Femur (tissue), 1 donor: Measurements from ENCODE around the gene PNCK.

Experiments used
- DNase-seq: peaks from one replicate; pipeline ENCODE4 v3.0.0-alpha.2; 2017

The PNCK gene

DNA sequence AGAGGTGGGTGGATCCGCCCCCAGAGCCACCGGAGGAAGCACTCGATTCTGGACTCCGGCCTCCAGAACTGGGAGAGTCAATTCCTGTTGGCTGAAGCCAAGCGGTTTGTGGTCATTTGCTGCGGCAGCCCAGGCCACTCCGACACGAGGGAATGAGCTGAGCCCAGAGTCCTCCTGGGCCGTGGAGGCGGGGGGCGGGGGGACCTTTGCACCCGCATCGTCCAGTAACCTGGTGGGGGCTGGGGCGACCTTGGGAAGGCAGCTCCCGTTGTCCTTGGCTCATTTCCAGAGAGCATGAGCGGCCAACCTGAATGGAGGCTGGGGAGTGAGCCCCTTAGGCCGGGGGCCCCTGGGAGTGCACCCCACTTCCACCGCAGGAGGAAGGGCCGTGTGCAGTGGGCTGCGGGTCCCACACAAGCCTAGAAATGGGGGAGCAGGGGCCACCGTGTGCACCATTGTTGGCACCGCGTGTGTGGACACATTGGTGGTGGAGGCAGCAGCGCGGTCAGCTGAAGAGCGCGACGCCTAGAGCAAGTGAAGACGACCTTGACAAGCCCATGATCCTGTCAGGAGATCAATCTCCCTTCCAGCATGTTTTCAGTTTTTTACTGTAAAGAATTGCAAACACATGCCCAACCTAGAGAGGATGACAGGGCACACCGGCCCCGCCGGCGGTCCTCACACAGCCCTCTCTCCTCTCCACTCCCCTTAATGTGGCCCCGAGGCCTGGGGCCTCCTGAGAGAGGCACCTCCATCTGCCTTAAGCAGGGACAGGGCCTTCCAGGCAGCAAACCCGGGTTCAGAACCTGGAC lies 46.5 kb downstream of the PNCK start:
- no peak for DNase-seq

DNA sequence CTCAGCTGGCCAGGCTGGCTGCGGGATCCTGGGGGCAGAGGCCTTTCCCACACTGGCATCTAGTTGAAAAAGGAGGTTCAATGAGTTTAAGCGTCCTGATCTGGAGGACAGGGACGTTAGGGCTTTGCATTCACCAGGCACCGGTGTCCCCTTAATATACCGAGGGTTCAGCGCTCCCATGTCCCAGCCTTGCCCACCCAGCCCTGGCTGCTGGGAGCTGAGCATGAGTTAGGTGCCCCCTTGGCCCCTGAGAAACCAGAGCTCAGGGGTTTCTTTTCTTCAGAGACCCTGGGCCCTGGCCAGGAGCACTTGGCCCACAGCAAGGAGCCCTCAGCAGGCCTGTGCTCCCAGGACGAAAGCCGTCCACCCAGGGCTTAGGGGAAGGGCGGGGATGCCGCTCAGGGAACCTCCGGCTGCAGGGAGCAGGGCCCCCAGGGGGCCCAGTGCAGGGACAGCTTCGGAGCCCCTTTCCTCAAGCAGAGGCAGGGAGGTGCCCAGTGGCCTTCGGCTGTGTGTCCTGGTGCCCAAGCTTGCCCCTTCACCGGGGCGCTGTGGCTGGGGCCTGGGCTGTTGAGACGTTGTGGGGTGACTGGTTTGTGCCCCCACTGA lies 47.5 kb downstream of the PNCK start:
- no peak for DNase-seq

DNA sequence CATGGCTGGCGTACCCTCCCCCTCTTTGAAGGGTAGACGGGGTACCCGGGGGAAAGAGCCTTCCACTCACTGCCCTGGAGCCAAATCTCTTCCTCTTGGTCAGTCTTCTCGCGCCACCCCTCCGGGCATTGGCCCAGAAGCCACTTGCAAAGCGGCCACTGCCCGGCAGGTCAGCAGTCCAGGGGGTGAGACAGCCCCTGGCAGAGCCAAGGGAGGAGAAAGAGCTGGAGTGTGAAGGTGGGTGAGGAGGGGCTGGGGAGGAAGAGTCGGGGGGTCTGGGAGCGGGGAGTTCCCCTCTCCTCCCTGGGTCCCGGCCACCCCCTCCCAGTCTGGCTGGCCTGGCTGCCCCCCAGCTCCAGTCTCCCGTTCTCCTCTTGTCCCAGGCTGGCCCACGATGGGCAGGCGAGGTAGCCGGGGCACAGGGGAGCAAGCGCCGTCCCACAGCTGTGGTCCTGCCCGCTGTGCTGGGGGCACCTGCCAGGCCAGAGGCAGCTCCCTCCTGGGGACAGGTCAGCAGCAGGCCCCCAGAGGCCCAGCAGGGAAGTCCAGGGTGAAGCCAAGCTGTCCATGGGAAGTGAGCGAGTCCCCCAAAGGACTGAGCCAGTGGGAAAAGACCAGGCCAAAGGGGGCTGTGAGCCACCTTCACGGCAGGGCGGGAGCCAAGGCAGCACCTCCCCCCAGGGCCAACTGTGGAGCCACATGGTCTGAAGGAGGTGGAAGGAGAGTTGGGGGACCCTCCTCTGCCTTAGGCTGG lies 48.2 kb downstream of the PNCK start:
- DNase-seq = no peak

DNA sequence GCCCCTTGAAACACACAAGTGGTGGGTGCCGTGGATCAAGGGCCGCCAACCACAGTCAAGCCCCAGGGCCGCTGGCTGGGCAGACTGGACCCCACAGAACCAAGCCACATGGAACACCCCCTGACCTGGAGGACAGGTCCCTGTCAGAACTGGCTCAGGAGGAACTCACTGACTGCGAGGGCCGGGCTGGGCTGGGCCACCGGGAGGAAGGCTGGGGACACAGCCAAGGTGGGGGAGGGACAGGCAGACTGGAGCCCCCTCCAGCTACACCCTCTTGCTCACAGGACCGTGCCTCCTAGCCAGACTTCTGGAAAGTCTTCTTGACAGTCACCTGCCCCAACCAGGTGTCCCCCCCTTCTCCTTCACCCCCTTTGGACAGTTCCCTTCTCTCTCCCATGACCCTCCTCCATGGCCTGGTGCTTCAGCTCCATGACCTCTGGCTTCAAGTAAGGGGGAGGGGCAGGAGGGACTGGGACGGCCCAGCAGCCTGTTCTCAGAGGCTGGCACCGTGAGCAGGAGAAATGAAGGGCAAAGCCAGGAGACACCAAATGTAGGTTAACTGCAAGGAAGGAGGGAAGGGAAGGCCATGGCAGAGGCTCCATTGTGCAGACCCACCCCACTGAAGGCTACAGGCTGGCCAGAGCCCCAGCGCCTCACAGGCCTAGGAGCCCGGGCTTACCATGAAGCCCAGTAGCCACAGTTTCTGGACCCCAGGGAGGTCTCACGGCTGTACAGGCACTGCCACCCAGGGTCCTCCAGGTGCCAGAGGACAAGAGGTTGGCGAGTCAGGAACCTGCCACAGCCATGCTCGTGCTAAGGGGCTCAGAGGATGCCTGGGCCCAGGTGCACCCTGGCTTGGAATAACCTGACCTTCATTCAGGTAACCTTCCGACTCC lies 49.2 kb downstream of the PNCK start:
- DNase-seq = no peak

DNA sequence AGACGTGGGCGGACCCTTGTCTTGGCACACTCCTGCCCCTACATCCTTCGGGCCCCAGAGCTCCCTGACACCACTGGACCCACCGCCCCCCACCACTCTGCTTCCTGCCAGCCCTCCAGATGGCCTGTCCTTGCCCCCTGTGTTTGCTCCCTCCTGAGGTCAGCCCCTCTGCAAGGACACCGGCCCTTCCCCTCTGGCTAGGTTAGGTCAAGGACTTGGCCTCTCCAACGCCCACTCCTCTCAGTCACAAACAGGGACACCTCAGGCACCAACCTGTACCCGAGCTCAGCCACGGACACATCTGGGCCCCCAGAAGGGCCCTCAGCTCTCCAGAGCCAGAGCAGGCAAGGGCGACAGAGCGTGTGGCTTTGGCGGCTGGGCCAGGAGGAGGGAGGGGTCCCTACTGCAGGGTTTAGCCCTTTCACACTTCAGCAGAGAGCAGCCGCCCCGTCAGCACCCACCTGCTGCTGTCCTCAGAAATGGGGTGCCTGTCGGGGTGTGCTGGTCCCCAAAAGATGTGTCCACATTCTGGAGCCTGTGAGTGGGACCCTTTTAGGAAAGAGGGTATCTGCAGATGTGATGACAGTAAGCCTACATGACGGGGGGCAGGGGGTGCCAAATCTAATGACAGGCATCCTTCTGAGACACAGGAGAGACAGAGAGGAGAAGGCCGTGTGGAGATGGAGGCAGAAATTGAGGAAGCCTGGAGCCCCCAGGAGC lies 50.1 kb downstream of the PNCK start:
- DNase-seq = no peak

DNA sequence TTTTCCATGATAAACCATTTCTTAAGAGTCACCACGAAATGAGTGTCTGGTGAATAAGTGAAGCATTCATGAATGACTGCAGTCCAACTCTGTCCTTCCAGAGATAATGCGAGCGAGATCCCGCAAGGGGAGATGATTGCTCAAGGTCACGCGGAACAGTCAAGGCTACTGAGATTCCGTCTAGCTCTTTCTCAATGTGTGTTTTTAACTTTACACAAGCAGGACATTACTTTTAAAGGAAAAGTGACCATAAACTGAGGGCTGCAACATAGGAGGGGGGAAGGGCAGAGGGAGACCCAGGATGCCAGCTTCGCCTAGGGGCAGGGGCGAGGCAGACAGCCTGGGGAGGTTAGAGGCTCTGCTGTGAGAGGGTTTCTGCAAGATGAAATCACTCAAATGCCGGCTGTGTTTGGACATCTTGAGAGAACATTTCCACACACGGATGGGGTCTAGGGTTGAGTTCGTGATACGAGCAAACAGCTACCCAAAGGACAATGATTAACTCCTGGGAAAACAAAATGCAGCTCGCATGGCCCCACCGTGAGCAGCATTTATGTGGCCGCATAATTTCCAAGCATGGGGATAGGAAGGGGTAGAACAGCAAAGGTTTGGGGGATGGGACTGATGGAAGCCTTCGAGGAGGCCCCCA lies 50.8 kb downstream of the PNCK start:
- DNase-seq = no peak

DNA sequence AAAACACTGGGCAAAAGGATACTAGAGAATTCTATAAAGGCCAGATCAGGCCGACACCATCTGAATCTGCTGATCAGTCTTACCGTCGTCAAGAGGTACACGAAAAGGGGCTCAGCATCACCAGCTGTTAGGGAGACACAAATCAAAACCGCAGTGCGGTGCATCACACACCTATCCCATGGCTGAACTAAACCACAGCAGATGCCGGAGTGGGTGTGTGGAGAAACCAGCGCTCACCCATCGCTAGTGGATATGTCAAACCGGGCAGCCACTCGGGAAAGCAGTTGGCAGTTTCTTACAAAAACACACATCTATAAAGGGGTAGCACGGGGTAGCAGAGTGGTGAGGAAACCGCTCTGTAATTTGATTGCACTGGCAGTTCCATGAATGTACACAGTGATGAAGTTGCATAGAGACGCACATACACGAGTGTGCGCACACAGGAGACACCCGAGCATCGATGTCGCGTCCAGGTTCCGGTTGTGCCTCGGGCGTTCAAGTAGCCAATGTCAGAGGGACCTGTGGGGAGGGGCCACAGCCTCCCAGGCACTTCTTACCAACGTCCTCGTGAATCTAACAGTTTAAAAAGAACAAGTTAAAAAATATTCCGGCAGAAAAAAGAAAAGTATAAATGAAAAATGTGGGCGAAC lies 51.5 kb downstream of the PNCK start:
- no peak for DNase-seq

DNA sequence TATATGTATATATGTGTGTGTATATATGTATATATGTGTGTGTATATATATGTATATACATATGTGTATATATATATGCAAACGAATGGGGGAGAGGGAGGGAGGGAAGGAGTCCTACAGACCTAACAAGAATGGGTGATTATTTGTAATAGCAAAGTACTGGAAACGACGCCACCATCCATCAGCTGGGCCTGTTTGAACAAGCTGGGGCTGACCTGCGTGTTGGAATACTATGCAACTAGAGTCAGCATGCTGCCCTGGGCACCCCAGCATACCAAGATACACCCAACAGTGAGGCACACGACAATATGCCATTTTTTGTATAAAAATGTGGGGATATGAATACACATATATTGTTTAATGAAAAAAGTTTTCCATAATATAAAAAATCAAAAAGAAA lies 53.0 kb downstream of the PNCK start:
- DNase-seq = no peak
